Measurements from ENCODE around the gene RPL41. TPM values are rescaled to one million over a fixed set of nuclear protein-coding genes. Genes with fewer than 3 reads are reported as not detected.

Gene RPL41
- total RNA-seq = 1,465 and 2,446 TPM in 2 replicates

GRCh38 chr12:56116267-56117081 is at the start of gene RPL41:
TSS of gene RPL41 (plus strand) at chr12:56116633.

GRCh38 chr12:56079723-56080555 is 36.5 kb upstream of the RPL41 start, which contains the start of gene ERBB3:
TSS of gene ERBB3 (plus strand) at chr12:56080165. CDS start at chr12:56080301, 136 bp downstream.

DNA sequence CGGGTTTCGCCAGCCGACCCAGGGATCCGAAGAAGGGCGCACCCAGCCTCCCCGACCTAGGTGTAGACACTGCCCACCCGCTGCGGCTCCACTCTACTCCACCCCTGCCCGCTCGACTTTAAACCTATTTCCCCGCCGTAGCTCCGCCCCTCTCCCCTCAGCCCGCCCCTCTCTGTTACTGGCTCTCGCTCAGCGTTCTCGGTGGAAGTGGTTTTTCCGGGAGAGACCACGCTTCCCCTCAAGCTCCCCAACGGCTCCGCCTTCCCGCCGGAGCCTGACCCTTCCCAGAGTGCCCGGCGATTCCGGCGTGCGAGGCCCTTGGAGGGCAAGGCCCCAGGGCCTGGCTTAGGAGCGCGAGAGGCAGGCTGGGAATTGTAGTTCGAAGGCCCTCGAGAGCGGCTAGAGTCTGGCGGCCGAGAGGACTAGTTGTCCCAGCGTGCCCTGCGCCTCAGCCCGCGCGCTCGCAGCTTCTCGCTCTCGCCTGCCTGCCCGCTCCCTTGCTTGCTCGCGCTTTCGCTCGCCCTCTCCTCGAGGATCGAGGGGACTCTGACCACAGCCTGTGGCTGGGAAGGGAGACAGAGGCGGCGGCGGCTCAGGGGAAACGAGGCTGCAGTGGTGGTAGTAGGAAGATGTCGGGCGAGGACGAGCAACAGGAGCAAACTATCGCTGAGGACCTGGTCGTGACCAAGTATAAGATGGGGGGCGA is 12.2 kb upstream of the RPL41 start, which contains the start of gene PA2G4:
PA2G4 (plus strand) TSS at position 451 of the 706 bp plus-strand sequence; CDS start at position 630, 179 bp downstream.

GRCh38 chr12:56117778-56118687 is 1.6 kb downstream of the RPL41 start, which contains the start of gene ZC3H10:
TSS of gene ZC3H10 (plus strand) at chr12:56118266. CDS start at chr12:56120563, 2,297 bp downstream.

GRCh38 chr12:56127888-56128669 is 11.6 kb downstream of the RPL41 start, which contains the start of gene ESYT1:
TSS of gene ESYT1 (plus strand) at chr12:56128267. CDS start at chr12:56128320, 53 bp downstream.

GRCh38 chr12:56152132-56152755 is 35.8 kb downstream of the RPL41 start, which contains the start of gene MYL6B:
TSS of gene MYL6B (plus strand) at chr12:56152587. CDS start at chr12:56153919, 1,332 bp downstream.

GRCh38 chr12:56158029-56158925 is 41.8 kb downstream of the RPL41 start, which contains the start of gene MYL6:
TSS of gene MYL6 (plus strand) at chr12:56158359. CDS start at chr12:56158402, 43 bp downstream.

Other genes with a start within 250 kb of the RPL41 start
- gene PYM1, start 188.7 kb upstream of the RPL41 start, total RNA-seq = 34.2 and 36.5 TPM in 2 replicates
- 68.6 and 74.2 TPM in 2 replicates for gene DGKA, start 185.5 kb upstream of the RPL41 start, total RNA-seq
- 0.33 and 1.6 TPM in 2 replicates for gene PMEL, start 150.6 kb upstream of the RPL41 start, total RNA-seq
- 13.4 and 21.1 TPM in 2 replicates for gene CDK2, start 149.8 kb upstream of the RPL41 start, total RNA-seq
- 65.5 and 66.2 TPM in 2 replicates for gene RAB5B, start 142.6 kb upstream of the RPL41 start, total RNA-seq
- 17.5 and 19.0 TPM in 2 replicates for gene SUOX, start 119.4 kb upstream of the RPL41 start, total RNA-seq
- 1.2 and 1.7 TPM in 2 replicates for gene IKZF4, start 95.6 kb upstream of the RPL41 start, total RNA-seq
- gene RPS26, start 74.7 kb upstream of the RPL41 start, total RNA-seq = 136 and 411 TPM in 2 replicates
- gene ERBB3, start 36.5 kb upstream of the RPL41 start, total RNA-seq = 0.33 and 2.3 TPM in 2 replicates
- gene PA2G4, start 12.1 kb upstream of the RPL41 start, total RNA-seq = 101 and 138 TPM in 2 replicates
- gene ZC3H10, start 1.6 kb downstream of the RPL41 start, total RNA-seq = 4.4 and 5.6 TPM in 2 replicates
- gene ESYT1, start 11.6 kb downstream of the RPL41 start, total RNA-seq = 396 and 399 TPM in 2 replicates
- gene MYL6B, start 36.0 kb downstream of the RPL41 start, total RNA-seq = 68.3 and 89.3 TPM in 2 replicates
- gene MYL6, start 41.7 kb downstream of the RPL41 start, total RNA-seq = 1,139 and 2,051 TPM in 2 replicates
- 42.6 and 58.9 TPM in 2 replicates for gene SMARCC2, start 72.8 kb downstream of the RPL41 start, total RNA-seq
- 82.5 and 144 TPM in 2 replicates for gene RNF41, start 105.3 kb downstream of the RPL41 start, total RNA-seq
- gene NABP2, start 107.7 kb downstream of the RPL41 start, total RNA-seq = 27.0 and 29.2 TPM in 2 replicates
- not detected in 2 replicates for gene SLC39A5, start 113.4 kb downstream of the RPL41 start, total RNA-seq
- 14.0 and 15.9 TPM in 2 replicates for gene ANKRD52, start 141.8 kb downstream of the RPL41 start, total RNA-seq
- gene COQ10A, start 150.3 kb downstream of the RPL41 start, total RNA-seq = 8.6 and 11.9 TPM in 2 replicates
- 99.2 and 103 TPM in 2 replicates for gene CS, start 183.7 kb downstream of the RPL41 start, total RNA-seq
- 47.8 and 76.2 TPM in 2 replicates for gene CNPY2, start 199.4 kb downstream of the RPL41 start, total RNA-seq
- gene PAN2, start 217.4 kb downstream of the RPL41 start, total RNA-seq = 21.5 and 30.3 TPM in 2 replicates
- 0.50 and 0.58 TPM in 2 replicates for gene IL23A, start 222.3 kb downstream of the RPL41 start, total RNA-seq
- 291 and 409 TPM in 2 replicates for gene STAT2, start 243.5 kb downstream of the RPL41 start, total RNA-seq
- not detected in 2 replicates for gene APOF, start 246.2 kb downstream of the RPL41 start, total RNA-seq